ENCODE data around the gene NID1.
A peak's percentile ranks its signal among the peaks of the same experiment; 100 is the strongest.

Gene NID1

DNA sequence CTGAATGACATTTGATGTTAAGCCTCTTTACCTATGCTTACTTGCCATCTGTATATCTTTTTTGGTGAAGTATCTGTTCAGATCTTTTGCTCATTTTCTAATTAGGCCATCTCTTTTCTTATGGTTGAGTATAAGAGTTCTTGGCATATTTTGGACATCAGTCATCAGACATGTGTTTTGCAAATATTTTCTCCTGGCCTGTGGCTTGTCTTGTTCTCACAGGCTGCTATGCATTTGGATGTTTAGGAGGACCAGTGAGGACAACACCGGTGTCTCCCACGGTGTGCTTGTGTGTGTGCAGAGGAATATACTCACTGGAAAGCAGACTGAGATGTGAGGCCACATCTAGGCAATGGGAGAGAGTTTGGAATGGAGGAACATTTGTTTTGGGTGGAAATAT, 111.1 kb downstream of the NID1 start:
- DNase-seq = no peak

DNA sequence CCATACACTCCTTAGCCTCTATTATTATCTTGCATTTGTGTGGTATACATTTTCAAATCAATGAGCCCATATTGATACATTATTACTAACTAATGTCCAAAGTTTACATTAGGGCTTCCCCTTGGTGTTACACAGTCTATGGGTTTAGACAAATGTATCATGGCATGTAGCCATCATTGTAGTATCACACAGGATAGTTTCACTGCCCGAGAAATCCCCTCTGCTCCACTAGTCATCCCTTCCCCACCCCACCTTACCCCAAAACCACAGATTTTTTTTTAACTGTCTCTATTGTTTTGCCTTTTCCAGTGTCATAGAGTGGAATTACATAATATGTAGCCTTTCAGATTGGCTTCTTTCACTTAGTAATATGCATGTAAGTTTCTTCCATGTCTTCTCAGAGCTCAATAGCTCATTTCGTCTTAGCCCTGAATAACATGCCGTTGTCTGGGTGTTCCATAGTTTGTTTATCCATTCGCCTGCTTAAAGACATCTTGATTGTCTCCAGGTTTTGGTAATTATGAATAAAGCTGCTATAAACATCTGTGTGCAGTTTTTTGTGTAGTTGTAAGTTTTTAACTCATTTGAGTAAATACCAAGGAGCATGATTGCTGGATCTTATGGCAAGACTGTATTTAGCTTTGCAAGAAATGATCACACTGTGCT, 111.8 kb downstream of the NID1 start:
- DNase-seq = peak; percentile 11

DNA sequence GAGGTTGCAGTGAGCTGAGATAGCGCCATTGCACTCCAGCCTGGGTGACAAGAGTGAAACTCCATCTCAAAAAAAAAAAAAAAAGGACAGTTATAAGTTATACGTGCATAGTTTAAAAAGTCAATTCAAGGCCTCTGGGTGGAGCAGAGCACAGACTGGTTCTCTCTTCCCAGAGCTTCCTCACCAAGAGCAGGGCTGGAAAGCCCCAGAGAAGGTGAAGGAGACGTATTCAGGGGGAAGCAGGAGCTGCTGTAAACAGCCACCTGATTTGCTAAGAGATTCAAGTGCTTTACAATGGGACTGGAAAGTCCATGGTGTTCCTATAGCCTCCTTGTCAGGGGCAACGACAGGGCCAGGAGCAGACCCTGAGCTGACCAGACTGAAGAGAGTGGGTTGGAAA, 113.2 kb downstream of the NID1 start:
- DNase-seq = no peak

DNA sequence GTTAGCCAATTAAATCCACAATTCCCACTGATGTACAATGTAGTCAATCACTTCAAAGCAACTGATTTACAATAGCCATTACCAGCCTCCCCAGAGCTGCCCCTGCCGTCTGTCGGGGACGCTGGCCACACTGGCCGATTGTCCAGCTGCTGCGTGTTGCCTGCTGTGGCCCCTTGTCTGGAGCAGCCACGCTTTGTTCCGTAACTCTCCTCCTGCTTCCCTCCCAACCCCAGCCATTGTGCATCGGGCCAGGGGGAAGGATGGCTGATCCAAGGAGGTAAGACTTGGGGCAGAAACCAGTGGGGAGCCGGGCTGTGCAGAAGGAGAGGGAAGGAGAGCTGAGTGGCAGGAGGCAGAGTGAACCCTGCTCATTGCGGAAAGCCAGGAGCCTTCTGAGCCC, 114.6 kb downstream of the NID1 start:
- no peak for DNase-seq

DNA sequence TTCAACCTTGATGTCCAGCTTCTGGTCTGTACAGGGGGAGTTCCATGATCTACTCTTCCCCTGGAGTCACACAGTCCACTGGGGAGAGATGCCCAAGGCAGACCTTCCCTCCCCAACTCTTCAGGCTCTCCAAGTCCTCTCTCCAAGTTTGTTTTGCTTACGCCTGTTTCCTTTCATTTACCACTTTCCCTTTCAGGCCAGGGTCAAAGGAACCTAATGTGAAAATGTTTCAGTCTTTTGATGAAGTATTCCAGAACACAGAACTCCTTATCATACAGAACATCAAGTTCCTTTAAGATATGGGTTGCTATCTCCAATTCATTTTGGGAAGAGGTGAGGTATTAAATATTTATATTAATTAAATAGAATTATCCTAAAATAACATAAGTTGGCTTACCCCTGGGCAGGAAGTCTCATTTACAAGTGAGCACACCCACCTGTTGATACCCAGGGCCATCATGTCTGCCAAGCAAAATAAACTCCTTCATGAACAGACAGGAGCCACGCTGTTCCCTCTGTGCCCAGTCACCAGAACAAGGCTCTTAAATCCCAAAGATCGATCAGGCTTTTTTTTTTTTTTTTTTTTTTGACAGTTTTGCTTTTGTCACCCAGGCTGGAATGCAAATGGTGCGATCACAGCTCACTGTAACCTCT, 116.0 kb downstream of the NID1 start:
- DNase-seq = no peak

DNA sequence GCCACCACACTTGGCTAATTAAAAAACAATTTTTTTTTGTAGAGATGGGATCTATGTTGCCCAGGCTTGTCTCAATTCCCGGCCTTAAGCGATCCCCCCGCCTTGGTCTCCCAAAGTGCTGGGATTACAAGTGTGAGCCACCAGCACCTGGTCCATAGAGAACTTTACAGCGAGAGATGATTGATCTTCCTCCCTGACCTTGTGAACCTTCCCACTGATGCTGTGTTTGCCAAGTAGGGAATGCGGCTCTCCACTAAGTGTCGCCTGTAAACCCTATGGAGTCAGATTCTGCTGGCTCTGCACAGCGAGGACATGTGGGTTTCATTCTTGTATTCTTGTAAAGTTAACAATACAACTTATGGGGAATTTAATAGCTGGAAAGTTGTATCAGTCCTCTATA, 116.9 kb downstream of the NID1 start:
- DNase-seq = no peak

DNA sequence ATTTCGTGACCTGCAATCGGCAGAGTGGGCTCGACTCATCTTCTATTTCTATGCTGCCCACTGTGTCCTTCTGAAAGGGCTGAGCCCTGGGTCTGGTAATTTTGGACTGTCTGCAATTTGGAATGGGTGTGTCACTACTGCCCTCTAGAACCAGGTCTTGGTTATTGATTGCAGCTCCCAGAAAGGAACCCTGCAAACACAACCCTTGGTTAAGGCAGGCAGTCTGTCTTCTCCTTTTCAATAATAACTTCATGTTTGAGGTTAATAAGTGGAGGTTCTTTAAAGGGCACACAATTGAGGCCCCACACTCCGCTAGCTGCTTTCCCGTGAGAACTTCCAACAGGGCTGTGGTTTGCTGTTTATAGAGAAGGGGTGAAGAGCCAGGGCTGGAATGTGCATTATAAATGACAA, 118.3 kb downstream of the NID1 start:
- DNase-seq = no peak

DNA sequence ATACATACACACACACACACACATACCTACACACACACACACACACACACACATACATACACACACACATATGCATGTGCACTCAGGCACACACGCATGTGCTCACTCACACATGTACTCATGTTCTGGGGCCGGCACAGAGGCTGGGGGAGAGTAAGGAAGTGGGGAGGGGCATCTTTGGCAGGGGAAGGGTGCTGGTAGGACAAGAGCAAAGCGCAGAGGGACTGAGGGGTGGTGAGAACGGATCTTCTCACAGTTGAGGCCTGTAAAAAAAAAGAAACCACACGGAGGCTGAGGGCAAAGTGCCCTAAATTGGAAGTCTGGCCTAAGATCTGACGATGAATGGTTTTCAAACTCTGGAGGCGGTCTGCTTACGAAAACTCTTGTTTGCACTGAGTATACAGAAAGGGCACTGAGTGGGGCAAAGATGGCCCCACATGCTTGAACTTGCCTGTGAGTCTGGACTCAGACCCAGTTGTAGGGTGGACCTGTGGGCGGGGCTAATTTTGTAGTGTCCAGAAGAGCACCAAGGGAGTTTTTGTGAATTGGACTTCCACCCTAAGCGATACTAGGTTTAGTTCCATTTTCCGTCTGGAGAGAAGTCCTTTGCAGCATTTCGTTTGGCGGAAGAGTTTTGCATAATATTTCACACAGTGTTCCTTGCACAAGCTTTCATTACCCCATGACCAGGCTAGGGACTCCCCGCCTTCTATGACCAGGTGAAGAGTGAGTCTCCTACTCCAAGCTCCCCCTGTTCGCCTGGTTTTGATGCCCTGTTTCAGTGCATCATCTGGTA, 118.9 kb downstream of the NID1 start:
- no peak for DNase-seq

DNA sequence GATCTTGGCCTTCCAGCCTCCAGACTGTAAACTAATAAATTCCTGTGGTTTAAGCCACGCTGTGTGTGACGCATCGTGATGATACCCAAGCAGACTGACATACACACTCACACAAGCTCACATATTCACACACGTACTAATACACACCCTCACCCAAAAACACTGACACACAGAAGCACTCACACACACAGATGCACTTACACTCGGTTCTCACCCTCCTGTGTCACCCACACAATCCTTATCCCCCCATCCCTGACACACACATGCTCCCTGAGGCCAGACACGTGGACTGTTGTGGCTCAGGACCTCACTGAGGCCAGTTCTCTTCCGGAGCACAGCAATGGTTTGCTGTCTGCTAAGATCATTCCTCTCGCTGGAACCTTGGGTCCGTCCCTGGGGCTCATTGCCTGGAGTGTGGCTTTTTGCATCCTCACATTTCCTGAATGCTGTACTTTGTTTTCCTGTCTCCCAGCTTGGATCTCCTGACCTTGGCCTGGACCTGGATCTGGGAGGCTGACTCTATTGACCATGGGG, 121.2 kb downstream of the NID1 start:
- DNase-seq = no peak

DNA sequence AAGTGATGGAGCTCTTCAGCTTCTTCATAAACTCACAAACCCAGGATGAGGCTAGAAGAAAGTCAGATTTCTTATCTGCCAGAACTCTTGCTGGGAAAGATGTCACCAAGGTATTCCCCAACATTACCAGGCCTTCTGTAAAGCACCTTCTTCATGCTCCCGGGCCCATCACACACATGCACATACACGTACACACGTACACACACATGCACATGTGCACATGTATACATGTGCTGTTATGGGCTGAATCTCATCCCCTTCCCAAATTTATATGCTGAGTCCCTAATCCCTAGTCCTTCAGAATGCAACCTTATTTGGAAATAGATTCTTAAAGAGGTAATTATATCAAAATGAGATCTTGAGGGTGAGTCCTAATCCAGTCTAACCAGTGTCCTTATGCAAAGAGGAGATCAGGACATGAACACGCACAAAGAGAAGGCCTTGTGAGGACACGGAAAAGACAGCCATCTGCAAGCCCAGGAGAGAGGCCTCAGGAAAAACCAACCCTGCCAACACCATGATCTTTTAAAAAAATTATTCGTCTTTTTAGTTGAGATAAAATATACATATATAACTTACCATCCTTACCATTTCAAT, 121.8 kb downstream of the NID1 start:
- no peak for DNase-seq

DNA sequence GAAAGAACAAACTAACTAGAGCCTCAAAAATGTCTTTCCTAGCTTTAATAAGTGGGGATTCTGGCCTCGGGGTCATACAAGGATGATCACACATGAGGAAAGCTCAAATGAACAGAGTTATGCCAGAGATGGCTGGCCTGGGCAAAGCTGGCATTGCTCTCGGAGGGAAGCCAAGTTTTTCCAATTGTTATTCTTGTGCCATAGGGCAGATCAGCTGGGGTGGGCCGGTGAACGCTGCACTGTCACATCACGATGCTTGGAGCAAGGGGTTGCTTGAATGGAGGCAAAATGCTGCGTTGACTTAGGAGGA, 122.3 kb downstream of the NID1 start:
- no peak for DNase-seq

DNA sequence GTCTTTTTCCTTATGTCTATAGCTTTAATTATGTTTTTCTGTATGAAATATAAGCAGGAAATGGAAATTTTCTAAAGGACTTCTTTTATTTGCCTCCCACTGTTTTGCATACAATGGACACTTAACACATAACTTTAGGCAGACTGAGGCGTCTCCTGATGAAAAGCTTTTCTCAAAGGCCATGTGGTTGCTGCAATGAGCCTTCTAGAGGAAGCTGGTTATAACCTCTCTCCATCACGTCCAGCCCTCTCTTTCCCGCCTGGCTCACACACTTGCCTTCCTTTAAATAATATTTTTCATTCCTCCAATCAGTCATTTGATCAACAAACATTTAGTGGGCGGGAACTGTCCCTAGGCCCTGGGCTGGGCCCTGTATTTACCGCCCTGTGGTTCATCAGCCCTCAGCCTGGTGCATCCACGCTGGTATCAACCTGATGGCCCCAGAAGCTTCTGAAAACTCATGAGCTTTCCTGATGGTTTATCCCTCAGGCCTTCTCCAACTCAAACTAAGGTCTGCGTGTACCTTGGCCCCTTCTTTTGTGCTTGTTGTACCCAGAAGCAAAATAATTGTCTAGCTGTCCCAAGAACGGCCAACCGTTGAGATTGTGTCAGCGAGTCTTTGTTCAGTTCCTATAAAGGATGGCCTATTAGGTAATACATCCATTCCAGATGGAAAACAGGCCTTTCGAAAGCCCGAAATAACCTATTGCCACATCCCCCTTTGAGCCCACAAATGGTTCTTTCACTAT, 122.8 kb downstream of the NID1 start:
- no peak for DNase-seq

DNA sequence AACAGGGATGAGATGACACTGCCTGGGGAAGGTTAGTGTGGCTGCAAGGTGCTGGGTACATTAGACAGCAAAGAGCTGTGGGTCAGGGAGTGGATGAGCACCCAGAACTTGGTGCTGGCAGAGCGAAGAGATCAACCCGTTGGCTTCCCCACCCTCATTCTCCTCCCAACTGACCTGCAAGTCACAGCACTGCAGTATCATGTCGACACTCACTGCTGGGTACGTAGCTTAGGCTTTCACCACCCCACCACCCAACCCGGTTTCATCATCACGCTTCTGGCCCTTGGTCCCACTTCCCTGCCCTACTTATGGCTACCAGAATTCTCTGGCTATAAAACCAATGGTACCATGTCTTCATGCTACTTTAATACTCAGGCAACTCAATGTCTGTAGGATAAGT, 124.6 kb downstream of the NID1 start:
- no peak for DNase-seq

DNA sequence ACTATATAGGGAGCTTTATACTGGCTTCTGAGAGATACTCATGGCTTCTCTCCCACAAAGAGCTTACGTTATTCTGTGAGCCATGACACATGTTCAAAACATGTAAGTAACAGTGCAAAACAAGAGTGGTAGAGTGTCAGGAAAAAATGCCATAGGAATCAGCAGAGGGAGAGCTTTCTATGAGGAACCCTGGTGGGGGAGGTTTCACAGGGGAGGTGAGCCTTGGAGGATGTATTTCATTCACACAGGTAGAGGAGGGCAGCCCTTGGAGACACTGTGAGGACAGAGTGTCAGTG, 125.5 kb downstream of the NID1 start:
- no peak for DNase-seq

DNA sequence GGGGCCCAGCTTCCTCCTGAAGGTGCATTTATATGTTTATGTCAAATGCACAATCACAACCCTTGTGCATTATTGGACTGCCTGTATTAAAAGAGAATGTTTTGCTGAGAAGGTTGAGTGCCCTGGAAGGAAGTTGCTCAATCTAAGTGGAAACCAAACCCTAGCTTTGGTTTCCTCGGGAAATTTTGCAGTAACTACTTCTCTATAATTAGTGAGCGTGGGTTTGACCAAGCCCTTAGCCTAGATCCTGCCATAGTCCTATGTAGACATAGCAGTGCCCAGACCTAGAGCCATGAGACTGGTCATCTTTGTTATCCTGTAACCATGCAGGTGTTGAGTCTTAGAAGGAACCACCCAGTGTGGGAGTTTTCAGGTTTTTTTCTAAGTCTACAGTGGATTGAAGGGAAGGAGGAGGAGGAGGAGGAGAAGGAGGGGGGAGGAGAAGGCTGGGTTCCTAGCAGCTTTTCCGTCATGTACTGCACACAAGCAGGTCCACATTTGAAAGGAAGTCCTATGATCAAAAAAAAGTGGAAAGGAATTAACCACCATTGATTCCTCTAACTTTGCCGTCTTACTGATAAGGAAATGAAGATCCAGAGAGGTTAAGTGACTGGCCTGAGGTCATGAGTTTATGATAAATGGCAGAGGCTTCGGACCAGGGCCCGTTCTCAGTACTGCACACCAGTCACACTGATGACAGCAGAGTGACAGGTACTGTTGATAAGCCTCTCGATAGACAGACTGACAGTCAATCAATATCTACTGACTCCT, 126.0 kb downstream of the NID1 start:
- no peak for DNase-seq

DNA sequence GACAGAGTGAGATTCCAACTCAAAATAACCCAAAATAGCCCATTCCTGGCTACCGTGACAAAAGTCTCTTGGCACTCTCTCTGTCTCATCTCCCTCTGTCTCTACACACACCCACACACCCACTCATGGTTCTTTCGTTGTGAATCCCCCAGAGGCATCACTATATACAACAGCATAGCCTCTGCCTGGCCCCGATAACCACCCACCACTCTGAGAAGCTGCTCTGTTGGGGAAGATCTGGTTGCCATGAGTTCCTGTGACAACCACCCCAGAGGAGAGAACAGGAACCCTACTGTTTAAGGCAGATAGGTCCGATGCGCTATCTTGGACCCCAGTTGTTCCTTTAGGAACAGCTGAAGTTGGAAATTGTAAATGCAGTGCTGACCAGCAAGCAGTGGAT, 127.8 kb downstream of the NID1 start:
- DNase-seq = no peak

DNA sequence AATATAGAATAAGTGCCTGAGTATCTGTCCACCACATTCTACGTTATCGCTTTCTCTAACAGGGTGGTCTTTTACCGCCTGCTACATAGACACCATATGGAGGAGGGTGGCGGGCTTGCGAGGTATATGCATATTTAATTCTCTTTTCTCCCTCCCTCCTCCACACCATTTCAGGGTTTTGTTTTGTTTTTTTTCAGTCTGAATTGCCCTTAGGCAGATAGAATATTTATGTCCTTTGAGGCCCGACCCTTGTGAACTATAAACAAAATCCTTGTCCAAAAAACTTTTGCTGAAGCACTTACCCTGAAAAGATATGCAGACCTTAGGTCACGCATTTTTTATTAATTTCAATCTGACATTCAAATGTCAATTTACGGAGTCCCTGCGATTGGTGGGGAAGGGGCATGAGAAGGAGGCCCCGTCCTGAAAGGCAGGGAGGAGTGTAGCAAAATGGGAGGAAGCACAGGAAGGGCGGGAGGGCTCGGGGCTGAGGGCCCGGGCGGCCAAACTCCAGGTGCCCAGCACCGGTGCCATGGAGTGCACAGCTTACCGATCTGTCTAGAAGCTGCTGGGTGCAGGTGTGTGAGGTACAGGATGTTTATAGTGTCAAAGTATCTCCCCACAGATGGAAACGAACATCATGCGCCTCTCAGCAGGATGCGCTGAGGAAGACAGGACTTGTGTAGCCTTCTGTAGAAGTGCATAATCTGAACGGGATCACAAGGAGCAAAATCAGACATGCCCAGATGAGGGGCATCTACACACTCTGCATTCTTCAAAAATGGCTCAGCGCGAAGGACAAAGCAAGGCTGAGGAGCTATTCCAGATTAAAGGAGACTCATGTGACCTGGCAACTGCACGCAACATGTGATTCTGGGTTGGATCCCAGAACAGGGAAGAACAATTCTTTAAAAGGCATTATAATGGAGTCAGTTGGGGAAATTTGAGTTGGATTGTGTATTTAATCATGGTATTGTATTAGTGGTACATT, 129.4 kb downstream of the NID1 start:
- no peak for DNase-seq

DNA sequence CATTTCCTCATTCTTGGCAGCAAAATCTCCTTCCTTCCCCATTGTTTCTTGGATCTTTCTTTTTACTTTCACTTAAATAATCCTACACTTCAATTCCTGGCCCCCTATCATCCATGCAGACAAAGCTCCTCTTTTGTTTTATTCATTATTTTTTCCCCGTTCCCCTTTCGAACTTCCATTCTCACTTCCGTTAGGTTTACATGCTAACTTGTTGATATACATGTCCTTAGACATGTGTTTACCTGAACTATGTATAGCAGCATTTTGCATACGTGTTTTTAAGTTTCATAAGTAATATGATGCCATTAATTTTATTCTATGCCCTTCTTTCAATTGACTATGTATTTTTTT, 131.1 kb downstream of the NID1 start:
- DNase-seq = no peak

DNA sequence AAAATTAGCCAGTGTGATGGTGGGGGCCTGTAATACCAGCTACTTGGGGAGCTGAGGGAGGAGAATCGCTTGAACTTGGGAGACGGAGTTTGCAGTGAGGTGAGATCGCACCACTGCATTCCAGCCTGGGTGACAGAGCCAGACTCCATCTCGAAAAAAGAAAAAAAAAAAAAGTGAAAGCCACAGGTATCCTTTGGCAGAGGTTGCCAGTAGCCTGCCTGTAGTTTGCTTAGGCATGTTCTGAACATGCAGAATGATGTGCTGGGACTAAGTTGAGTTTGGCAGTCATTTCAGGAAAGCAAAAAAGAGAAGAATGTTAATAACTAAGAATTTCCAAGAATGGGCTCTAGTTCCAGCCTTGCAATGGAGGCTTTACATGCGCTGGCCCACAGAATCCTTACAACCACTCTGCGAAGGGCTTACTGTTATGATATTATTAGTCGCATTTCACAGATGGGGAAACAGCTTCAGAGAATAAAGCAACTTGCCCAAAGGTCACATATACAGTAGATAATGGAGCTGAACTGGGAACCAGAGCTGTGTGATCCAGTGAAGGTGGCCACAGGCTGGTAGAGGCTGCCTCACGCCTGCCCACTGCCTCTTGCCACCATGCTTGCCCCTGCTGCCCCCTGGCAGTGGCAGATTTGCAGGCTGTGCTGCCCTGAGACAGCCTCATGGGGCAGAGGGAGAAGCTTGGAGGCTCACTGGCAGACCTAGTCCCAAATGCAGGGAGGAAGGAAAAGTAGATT, 131.7 kb downstream of the NID1 start:
- no peak for DNase-seq

DNA sequence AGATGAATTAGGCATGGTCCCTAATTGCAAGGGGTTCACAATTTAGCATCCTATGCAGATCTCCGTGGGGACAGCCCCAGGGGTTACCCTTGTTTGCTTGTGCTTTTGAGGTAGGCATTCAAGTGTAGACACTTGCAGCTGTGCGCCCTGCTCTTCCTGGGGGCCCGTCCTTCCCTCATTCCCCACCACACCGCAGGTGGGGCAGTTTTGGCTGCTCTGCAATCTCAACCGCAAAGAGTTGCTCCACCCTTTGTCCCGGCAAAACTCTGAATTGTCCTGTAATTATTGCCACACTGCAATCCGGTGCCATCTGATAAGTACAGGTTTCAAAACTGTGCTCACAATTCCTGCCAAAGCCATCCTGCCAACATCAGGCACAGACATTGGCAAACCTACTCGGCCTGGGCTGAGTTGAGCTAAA, 132.8 kb downstream of the NID1 start:
- DNase-seq = no peak
